Rectal smooth muscle tissue (tissue), 1 donor: ENCODE results near the gene DBNL.

Experiments used
- H3K27ac ChIP-seq: one replicate; pipeline ENCODE4 v1.7.0; 2013; ENCODE audit warnings: low read depth, low read length, inconsistent platforms
- H3K27me3 ChIP-seq: one replicate; pipeline ENCODE4 v1.7.0; 2013; ENCODE audit warnings: low read length; ENCODE audit not compliant: control insufficient read depth, insufficient read depth
- H3K36me3 ChIP-seq: one replicate; pipeline ENCODE4 v1.7.0; 2013; ENCODE audit warnings: low read length; ENCODE audit not compliant: control insufficient read depth, insufficient read depth
- H3K4me1 ChIP-seq: one replicate; pipeline ENCODE4 v1.7.0; 2013; ENCODE audit warnings: low read length; ENCODE audit not compliant: control insufficient read depth, insufficient read depth
- H3K4me3 ChIP-seq: one replicate; pipeline ENCODE4 v1.7.0; 2013; ENCODE audit warnings: low read length
- H3K9ac ChIP-seq: one replicate; pipeline ENCODE4 v1.7.0; 2013; ENCODE audit warnings: low read length

The DBNL gene

DNA sequence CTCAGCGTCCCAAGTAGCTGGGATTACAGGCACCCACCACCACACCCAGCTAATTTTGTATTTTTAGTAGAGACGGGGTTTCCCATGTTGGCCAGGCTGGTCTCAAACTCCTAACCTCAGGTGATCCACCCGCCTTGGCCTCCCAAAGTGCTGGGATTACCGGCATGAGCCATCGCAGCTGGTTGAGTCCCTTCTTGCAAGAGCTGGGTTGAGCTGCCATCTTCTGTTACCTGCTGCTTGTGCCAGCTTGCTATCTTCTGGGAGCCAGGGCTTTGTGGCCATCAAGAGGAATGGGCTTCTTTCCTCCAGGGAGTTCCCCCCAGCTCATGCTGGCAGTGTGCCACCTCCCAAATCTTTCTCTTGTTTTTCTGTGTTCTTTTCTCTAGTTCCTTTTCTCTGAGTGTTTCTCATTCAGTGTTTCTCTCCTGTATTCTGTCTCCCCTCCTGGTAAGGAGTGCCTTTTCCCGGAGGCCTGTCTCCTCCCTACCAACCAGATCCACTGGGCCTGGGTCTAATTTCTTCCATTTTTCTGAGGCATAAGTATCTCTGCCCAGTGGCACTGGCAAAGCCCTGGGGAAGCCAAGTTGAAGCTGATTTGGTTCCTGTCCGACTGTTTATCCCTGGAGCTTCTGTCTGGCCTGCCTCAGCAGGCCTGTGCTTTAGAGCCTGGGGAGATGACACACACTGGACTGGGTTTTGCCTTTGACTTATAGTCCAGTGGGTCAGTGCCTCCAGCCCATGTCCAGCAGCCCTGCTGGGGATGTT is 3.7 kb downstream of the DBNL start:
- Histone ChIP-seq H3K27me3 (no peaks in the 10 kb centered on the region), H3K9ac (no peak overlapping the region), H3K36me3 (peaks cover 26% of the 10 kb centered on the region), H3K4me3 (no peak overlapping the region), H3K27ac (no peak overlapping the region), H3K4me1 (peaks cover 11% of the 10 kb centered on the region)

DNA sequence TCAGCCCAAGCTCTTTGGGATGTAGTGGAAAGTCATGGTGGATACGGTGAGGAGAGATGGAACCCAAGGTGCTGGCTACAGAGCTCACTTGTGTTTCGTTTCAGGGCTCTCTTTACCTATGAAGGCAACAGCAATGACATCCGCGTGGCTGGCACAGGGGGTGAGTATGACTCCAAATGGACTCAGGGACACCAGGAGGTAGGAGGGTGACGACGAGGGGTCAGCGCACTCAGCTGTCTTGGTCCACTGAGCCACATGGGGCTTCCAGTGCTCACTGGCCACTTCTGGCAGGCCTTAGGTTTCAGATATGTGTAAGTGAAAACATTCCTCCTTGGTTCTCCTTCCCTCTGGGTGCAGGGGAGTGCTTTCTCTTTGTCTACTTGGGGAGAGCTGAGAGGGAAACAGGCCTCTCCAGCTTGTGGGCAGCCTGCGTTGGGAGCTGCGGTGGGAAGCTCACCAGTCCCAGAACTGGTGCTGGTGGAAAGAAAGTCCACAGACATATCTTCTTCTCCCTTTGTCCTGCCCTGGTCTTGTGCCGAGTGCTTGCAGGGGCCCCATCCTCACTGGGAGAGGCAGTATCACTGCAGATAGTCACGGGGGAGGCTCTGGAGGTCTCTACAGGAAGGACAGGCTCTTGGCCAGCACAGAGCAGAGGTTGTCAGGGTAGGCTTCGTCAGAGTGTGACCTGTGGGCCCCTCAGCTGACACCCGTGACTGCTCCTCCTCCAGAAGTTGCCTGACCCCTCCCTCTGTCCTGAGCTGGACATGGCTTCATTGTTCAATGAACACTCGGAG is 5.8 kb downstream of the DBNL start:
- Histone ChIP-seq H3K9ac (no peak overlapping the region), H3K27ac (no peak overlapping the region), H3K4me3 (no peak overlapping the region), H3K4me1 (peaks cover 4% of the 10 kb centered on the region), H3K36me3 (peaks cover 29% of the 10 kb centered on the region), H3K27me3 (no peaks in the 10 kb centered on the region)

DNA sequence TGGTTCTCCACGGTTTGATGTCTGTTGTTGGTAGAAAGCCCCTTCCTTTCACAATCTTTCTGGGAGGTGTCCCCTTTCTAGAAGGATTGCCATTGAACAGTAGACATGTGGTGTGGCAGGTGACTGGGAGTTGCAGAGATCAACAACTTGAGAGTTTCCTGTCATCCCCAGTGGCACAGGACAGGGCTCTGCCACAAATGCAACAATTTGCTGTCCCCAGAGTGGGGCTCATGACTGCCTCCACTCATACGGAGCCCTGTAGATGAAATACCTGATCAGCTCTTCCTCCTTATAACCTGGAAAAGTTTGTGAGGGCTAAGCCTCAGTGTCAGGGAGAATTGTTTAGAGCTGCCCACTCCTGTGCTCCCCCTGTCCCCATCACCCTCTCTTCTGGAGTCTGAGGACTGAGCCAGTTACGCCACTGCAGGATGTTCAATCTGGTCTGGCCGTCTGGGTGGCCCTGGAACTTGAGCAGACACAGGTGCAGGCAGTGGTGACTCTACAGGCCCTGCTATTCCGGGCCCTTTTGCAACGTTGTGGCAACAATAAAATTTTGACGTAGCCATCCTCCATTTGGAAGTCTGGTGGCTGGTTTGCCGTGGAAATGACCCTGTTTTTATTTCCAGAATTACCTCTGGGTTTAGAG is 6.5 kb downstream of the DBNL start:
- H3K4me1 ChIP-seq, result no peaks in the 10 kb centered on the region
- no peak overlapping the region for H3K4me3 ChIP-seq
- peaks cover 29% of the 10 kb centered on the region for H3K36me3 ChIP-seq
- no peak overlapping the region for H3K27ac ChIP-seq
- no peak overlapping the region for H3K9ac ChIP-seq
- no peaks in the 10 kb centered on the region for H3K27me3 ChIP-seq

DNA sequence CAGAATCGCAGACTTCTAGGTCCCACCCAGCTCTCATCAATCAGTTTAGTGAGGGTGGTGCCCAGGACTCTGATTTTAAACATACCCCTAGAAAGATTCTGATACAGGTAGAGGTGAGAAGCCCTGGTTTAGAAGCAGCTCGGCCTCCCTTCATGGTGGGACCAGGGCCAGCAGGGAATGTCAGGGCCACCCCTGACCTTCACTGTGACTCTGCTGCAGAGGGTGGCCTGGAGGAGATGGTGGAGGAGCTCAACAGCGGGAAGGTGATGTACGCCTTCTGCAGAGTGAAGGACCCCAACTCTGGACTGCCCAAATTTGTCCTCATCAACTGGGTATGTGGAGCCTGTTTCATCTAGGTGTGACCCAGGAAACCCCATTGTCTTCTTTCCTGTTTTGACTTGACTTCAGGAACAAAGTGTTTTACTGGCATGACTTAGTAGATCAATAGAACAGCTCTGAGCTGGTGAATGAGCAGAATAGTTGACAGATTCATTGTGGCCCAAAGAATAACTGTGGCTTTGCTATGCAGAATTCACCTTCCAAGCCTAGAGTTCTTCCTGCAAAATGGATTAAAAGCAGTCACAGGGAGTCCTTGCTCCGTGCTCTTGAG is 7.2 kb downstream of the DBNL start:
- Histone ChIP-seq H3K4me1 (no peaks in the 10 kb centered on the region), H3K27me3 (no peaks in the 10 kb centered on the region), H3K9ac (no peak overlapping the region), H3K27ac (no peak overlapping the region), H3K4me3 (no peak overlapping the region), H3K36me3 (peaks cover 32% of the 10 kb centered on the region)

DNA sequence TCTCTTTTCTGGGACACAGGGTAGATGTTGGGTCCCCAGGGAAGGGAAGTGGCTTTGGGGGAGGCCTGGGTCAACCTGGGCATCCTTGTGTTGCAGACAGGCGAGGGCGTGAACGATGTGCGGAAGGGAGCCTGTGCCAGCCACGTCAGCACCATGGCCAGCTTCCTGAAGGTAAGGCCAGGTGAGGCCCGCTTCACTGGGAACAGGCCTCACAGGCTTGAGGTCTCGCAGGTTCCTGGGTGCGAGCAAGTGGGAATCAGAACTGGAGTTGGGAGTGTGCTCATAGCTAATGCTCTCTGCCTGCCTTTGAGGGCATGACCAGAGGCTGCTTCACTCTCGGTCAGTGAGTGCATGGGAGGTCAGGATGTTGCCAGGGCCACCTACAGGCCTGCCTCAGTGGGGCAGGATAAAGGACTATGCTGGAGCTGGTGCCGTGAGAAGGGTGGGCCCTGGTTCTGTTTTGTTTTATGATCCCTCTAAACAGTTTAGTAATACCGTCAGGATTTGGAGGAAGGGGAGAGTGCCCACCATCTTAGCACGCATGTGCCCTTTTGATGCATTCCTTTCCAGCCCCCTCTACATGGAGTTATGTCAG is 8.4 kb downstream of the DBNL start:
- no peak overlapping the region for H3K4me3 ChIP-seq
- no peaks in the 10 kb centered on the region for H3K27me3 ChIP-seq
- peaks cover 42% of the 10 kb centered on the region for H3K36me3 ChIP-seq
- no peaks in the 10 kb centered on the region for H3K4me1 ChIP-seq
- H3K9ac ChIP-seq, result no peak overlapping the region
- H3K27ac ChIP-seq, result no peak overlapping the region

DNA sequence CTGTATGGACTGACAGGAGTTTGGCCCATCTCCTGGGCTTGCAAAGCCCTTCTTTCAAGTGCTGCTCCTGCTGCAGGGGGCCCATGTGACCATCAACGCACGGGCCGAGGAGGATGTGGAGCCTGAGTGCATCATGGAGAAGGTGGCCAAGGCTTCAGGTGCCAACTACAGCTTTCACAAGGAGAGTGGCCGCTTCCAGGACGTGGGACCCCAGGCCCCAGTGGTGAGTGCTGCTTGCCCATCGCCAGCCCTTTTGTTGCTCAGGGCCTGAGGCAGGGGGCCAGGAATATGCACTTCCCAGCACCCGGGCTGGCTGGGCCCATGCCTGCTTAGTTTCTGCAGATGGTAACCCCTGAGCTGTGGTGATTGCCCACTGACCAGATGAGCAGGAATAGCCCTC is 12.2 kb downstream of the DBNL start:
- Histone ChIP-seq H3K4me3 (no peak overlapping the region), H3K27me3 (no peaks in the 10 kb centered on the region), H3K27ac (no peak overlapping the region), H3K4me1 (no peaks in the 10 kb centered on the region), H3K9ac (no peak overlapping the region), H3K36me3 (peaks cover 52% of the 10 kb centered on the region)

DNA sequence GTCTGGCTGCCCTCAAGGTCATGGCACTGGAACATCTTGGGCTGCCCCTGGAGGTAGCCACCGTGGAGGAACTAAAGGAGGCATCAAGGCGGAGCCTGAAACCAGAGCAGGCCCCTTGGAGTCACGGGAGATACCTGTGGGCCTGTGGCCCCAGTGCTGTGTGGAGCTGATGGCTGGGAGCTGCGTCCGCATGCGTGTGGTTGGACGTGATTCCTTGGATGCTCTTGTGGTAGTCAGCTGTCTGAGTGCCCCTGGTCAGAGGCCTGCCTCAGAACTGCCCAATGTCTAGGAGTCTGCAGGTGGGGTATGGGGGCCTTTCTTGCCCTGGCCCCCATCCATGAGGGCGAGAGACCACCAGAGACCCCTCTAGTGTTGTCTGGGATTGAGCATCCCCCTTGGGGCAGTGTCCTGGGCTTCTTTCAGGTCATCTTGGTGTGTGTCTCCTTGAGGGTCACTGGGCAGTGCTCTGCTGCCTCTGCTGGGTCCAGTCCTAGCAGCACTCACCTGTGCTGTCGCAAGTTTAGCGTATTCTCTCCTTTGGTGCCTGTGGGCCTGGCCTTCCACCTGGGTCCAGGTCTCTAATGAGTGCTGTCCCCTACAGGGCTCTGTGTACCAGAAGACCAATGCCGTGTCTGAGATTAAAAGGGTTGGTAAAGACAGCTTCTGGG is 12.8 kb downstream of the DBNL start:
- H3K27ac ChIP-seq, result no peak overlapping the region
- no peaks in the 10 kb centered on the region for H3K27me3 ChIP-seq
- H3K4me3 ChIP-seq, result no peak overlapping the region
- no peaks in the 10 kb centered on the region for H3K4me1 ChIP-seq
- H3K9ac ChIP-seq, result no peak overlapping the region
- peaks cover 47% of the 10 kb centered on the region for H3K36me3 ChIP-seq

DNA sequence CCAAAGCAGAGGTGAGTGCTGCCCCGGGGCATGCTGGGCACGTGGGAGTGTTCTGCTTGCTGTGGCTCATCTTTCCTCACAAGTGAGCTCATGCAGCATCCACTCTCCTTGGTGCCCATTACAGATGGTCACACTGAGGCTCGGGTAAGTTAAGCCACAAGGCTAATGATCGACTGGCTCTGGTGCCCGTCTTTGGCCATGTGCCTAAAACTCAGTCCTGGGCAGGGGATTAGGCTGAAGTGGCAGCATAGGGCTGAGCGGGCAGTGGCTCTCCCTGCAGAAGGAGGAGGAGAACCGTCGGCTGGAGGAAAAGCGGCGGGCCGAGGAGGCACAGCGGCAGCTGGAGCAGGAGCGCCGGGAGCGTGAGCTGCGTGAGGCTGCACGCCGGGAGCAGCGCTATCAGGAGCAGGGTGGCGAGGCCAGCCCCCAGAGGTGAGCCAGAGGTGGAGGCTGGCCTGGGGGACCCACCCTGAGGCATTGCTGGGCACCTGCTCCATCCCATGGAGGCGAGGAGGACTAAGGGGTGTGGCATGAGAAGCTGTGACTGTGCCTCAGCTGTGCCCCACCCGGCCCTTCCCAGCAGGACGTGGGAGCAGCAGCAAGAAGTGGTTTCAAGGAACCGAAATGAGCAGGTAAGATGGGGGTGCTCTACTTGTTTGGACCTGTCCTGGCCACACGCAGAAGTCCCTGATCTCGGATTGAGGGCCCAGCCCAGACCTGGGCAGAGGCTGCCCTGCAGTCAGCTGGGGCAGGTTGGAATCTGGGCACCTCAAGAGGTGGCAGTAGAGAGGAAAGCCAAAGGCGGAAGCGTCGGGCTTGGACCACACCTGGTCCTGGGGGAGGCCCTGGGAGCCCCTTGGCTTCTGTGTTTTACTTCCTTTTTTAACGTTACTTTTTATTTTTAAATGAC is 13.6 kb downstream of the DBNL start:
- no peaks in the 10 kb centered on the region for H3K27me3 ChIP-seq
- no peak overlapping the region for H3K4me3 ChIP-seq
- H3K4me1 ChIP-seq, result no peaks in the 10 kb centered on the region
- no peak overlapping the region for H3K27ac ChIP-seq
- H3K9ac ChIP-seq, result no peak overlapping the region
- peaks cover 43% of the 10 kb centered on the region for H3K36me3 ChIP-seq

DNA sequence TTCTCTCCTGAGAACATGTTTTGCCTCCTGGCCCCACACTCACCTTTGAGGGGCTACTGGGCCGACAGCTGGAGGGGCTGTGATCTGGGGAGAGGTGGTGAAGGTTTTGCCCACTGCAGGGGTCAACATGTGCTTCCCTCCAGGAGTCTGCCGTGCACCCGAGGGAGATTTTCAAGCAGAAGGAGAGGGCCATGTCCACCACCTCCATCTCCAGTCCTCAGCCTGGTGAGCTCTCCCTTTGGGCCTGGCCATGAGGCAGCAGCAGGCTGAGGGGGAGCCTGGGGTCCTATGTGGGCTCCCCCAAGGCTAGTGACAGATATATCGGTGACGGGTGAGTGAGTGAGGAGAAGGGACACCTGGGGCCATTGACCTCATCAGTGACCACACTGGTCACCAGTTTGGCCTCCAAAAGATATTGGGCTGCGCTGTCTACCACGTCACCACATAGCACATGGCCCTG is 14.3 kb downstream of the DBNL start:
- Histone ChIP-seq H3K4me1 (no peaks in the 10 kb centered on the region), H3K4me3 (no peak overlapping the region), H3K9ac (no peak overlapping the region), H3K27ac (no peak overlapping the region), H3K27me3 (no peaks in the 10 kb centered on the region), H3K36me3 (peaks cover 43% of the 10 kb centered on the region)

DNA sequence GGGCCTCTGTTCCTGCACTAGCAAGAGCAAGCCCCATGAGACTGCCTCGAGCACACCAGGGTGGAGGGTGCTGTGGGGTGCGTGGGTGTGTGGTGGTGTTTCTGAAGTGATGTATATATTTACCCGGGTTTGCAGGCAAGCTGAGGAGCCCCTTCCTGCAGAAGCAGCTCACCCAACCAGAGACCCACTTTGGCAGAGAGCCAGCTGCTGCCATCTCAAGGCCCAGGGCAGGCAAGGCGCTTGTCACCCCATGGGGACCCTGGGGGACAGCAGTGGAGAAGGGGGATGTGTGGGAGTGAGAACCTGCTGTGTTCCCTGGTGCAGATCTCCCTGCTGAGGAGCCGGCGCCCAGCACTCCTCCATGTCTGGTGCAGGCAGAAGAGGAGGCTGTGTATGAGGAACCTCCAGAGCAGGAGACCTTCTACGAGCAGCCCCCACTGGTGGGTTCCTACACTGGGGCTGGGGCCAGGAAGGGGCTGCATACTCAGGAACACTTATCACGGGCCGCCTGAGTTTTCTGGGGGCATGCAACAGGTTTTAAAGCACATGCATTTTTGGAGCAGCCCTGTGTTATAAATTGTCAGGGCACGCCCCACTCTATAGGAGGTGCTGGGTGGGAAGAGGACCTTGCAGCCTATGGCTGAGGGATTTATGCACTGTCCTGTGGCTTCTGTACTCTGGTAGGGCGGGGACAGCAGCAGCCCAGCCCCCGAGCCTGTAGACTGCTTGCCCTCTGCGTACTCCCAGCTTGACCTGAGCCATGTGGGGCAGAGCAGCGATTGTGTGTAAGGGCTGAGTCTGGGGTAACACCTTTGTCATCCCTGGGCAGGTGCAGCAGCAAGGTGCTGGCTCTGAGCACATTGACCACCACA is 15.0 kb downstream of the DBNL start:
- Histone ChIP-seq H3K4me1 (no peaks in the 10 kb centered on the region), H3K27me3 (no peaks in the 10 kb centered on the region), H3K27ac (no peak overlapping the region), H3K9ac (no peak overlapping the region), H3K4me3 (no peak overlapping the region), H3K36me3 (peaks cover 43% of the 10 kb centered on the region)
